Measurements from ENCODE around the gene GEMIN4.

The GEMIN4 gene

GRCh38 chr17:720706-721539 lies 31.1 kb downstream of the GEMIN4 start:
- TF ChIP-seq EZH2 (IDR thresholded peaks at IDR 0.05; ENCODE audit: borderline replicate concordance, low read depth, low read length, severe bottlenecking): no peak
- TF ChIP-seq, protein P1, sequence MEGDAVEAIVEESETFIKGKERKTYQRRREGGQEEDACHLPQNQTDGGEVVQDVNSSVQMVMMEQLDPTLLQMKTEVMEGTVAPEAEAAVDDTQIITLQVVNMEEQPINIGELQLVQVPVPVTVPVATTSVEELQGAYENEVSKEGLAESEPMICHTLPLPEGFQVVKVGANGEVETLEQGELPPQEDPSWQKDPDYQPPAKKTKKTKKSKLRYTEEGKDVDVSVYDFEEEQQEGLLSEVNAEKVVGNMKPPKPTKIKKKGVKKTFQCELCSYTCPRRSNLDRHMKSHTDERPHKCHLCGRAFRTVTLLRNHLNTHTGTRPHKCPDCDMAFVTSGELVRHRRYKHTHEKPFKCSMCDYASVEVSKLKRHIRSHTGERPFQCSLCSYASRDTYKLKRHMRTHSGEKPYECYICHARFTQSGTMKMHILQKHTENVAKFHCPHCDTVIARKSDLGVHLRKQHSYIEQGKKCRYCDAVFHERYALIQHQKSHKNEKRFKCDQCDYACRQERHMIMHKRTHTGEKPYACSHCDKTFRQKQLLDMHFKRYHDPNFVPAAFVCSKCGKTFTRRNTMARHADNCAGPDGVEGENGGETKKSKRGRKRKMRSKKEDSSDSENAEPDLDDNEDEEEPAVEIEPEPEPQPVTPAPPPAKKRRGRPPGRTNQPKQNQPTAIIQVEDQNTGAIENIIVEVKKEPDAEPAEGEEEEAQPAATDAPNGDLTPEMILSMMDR (IDR thresholded peaks at IDR 0.05; ENCODE audit: borderline replicate concordance, extremely low read depth, low read length, poor library complexity, severe bottlenecking): no peak
- Histone ChIP-seq H3K4me2 (ENCODE audit: insufficient read depth, low read length) (no peak overlapping the region), H3K36me3 (ENCODE audit: insufficient read depth, low read length) (no peaks in the 10 kb centered on the region), H3K4me1 (ENCODE audit: insufficient read depth, low read length) (peaks cover 3% of the 10 kb centered on the region; the same call in 1 of the 2 replicates), H2AFZ (ENCODE audit: low read depth, low read length) (no peak overlapping the region), H3K9me3 (ENCODE audit: insufficient read depth, low read length, severe bottlenecking) (no peaks in the 10 kb centered on the region), H4K20me1 (ENCODE audit: insufficient read depth, low read length) (no peaks in the 10 kb centered on the region), H3K27me3 (ENCODE audit: insufficient read depth, low read length, poor library complexity) (no peaks in the 10 kb centered on the region), H3K9ac (ENCODE audit: low read depth, low read length) (no peak overlapping the region), H3K27ac (ENCODE audit: low read length) (no peak overlapping the region), H3K4me3 (ENCODE audit: low read depth in 1 of 2, low read length in 2 of 2) (no peak overlapping the region), H3K79me2 (ENCODE audit: insufficient read depth, low read length) (no peaks in the 10 kb centered on the region)
- DNase-seq (no peak), ATAC-seq (ENCODE audit: insufficient read depth, low read depth) (no peak)

DNA sequence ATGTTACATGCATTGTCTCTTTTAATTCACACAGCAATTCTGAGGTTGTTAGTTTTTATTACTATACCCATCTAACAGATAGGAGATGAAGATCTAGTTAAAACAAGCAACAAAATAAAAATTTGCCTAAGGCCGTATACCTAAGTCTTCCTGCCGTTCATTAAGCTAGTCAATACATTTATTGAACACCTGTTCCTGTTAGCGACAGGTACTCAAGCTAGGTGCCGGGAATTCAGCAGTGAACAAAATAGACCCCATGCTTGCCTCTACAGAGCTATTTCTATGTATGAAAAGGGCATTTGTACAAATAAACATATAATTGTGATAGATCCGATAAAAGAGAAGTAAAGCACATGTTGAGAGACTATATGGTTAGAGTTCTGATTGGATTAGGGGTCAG lies 34.0 kb downstream of the GEMIN4 start:
- H3K4me1 ChIP-seq (ENCODE audit: insufficient read depth, low read length): peaks cover 25% of the 10 kb centered on the region

DNA sequence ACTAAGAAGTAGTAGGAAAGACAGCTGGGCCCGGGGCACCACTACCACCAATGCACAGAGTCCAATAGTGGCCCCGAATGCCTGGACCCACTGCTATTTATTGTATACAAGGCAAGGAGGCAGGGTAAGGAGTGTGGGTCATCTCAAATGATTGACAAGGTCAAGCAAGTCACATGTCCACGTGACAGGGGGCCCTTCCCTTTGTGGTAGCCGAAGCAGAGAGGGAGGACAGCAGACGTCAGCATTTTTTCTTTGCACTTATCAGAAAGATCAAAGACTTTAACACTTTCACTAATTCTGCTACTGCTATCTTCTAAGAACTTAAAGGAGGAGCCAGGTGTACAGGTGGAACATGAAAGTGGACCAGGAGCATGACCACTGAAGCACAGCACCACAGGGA lies 43.9 kb downstream of the GEMIN4 start:
- no peaks in the 10 kb centered on the region for H3K9me3 ChIP-seq (ENCODE audit: insufficient read depth, low read length, severe bottlenecking)
- H3K4me1 ChIP-seq (ENCODE audit: insufficient read depth, low read length): peaks cover 12% of the 10 kb centered on the region
- ATAC-seq (ENCODE audit: insufficient read depth, low read depth) (no peak), DNase-seq (no peak)
- TF ChIP-seq, protein P1 (IDR thresholded peaks at IDR 0.05; ENCODE audit: borderline replicate concordance, extremely low read depth, low read length, poor library complexity, severe bottlenecking): no peak
- TF ChIP-seq EZH2 (IDR thresholded peaks at IDR 0.05; ENCODE audit: borderline replicate concordance, low read depth, low read length, severe bottlenecking): no peak
- H3K4me3 ChIP-seq (ENCODE audit: low read depth in 1 of 2, low read length in 2 of 2): no peak overlapping the region
- H3K9ac ChIP-seq (ENCODE audit: low read depth, low read length): no peak overlapping the region
- H4K20me1 ChIP-seq (ENCODE audit: insufficient read depth, low read length): peaks cover 17% of the 10 kb centered on the region; the same call in 1 of the 2 replicates
- H3K27me3 ChIP-seq (ENCODE audit: insufficient read depth, low read length, poor library complexity): no peaks in the 10 kb centered on the region
- no peak overlapping the region for H3K4me2 ChIP-seq (ENCODE audit: insufficient read depth, low read length)
- H3K79me2 ChIP-seq (ENCODE audit: insufficient read depth, low read length): peaks cover 63% of the 10 kb centered on the region
- peaks cover 40% of the 10 kb centered on the region for H3K36me3 ChIP-seq (ENCODE audit: insufficient read depth, low read length)
- H2AFZ ChIP-seq (ENCODE audit: low read depth, low read length): no peak overlapping the region
- H3K27ac ChIP-seq (ENCODE audit: low read length): no peak overlapping the region

More for the DNA sequence above, 34.0 kb downstream of the GEMIN4 start:
- Histone ChIP-seq H3K4me2 (ENCODE audit: insufficient read depth, low read length) (no peak overlapping the region), H3K27ac (ENCODE audit: low read length) (no peak overlapping the region), H4K20me1 (ENCODE audit: insufficient read depth, low read length) (no peaks in the 10 kb centered on the region), H3K4me3 (ENCODE audit: low read depth in 1 of 2, low read length in 2 of 2) (no peak overlapping the region), H3K27me3 (ENCODE audit: insufficient read depth, low read length, poor library complexity) (no peaks in the 10 kb centered on the region), H3K79me2 (ENCODE audit: insufficient read depth, low read length) (peaks cover 20% of the 10 kb centered on the region), H3K9ac (ENCODE audit: low read depth, low read length) (no peak overlapping the region), H3K36me3 (ENCODE audit: insufficient read depth, low read length) (no peaks in the 10 kb centered on the region), H3K9me3 (ENCODE audit: insufficient read depth, low read length, severe bottlenecking) (no peaks in the 10 kb centered on the region), H2AFZ (ENCODE audit: low read depth, low read length) (no peak overlapping the region)
- no peak for TF ChIP-seq EZH2 (IDR thresholded peaks at IDR 0.05; ENCODE audit: borderline replicate concordance, low read depth, low read length, severe bottlenecking)
- TF ChIP-seq, protein P1 (IDR thresholded peaks at IDR 0.05; ENCODE audit: borderline replicate concordance, extremely low read depth, low read length, poor library complexity, severe bottlenecking): no peak
- ATAC-seq (ENCODE audit: insufficient read depth, low read depth) (no peak), DNase-seq (no peak)
